HepG2 (cell line): ENCODE results near the gene LLGL1. TPM values are rescaled to one million over a fixed set of nuclear protein-coding genes. Genes with fewer than 3 reads are reported as not detected.
A peak's percentile ranks its signal among the peaks of the same experiment; 100 is the strongest.

Experiments used
- CREM ChIP-seq, 2 experiments: sonication (generic) in 1 of 2; formaldehyde crosslinking in 1 of 2; IDR thresholded peaks; 2 replicates each; pipeline versions ENCODE4 v1.4.0 to v1.6.1; 2016 to 2020; ENCODE audit warnings: antibody characterized with exemption in 1 of 2, mild to moderate bottlenecking in 1 of 2, missing genetic modification reagents in 1 of 2
- KMT2B ChIP-seq: IDR thresholded peaks from 2 replicates; pipeline ENCODE4 v1.6.1; 2016; ENCODE audit warnings: missing genetic modification reagents, missing compliant biosample characterization
- MED8 ChIP-seq: sonication (generic); formaldehyde crosslinking; IDR thresholded peaks from 2 replicates; pipeline ENCODE4 v1.8.1; 2023; ENCODE audit warnings: mild to moderate bottlenecking, missing genetic modification reagents; ENCODE audit not compliant: insufficient replicate concordance
- MLXIP ChIP-seq: sonication (generic); formaldehyde crosslinking; IDR thresholded peaks from 2 replicates; pipeline ENCODE4 v1.9.0; 2021; ENCODE audit warnings: missing genetic modification reagents, borderline replicate concordance
- NR2F6 ChIP-seq, 2 experiments: IDR thresholded peaks; 2 replicates each; pipeline ENCODE4 v1.6.1; 2016; ENCODE audit warnings: antibody characterized with exemption in 1 of 2, mild to moderate bottlenecking in 1 of 2
- POLR2AphosphoS2 ChIP-seq: IDR thresholded peaks from 2 replicates; pipeline ENCODE4 v1.6.1; 2011; ENCODE audit warnings: low read depth, low read length, improper control_type of control experiment
- POLR2AphosphoS5 ChIP-seq: IDR thresholded peaks from 2 replicates; pipeline ENCODE4 v1.6.1; 2012; ENCODE audit warnings: low read depth, low read length
- RFX3 ChIP-seq: IDR thresholded peaks from 2 replicates; pipeline ENCODE4 v1.6.1; 2016; ENCODE audit warnings: missing biosample characterization, missing genetic modification reagents
- SSRP1 ChIP-seq: IDR thresholded peaks from 2 replicates; pipeline ENCODE4 v1.6.1; 2016; ENCODE audit warnings: control low read depth
- ZNF142 ChIP-seq: sonication (generic); formaldehyde crosslinking; IDR thresholded peaks from 2 replicates; pipeline ENCODE4 v1.4.0; 2020; ENCODE audit warnings: missing genetic modification reagents
- ZNF326 ChIP-seq: sonication (generic); formaldehyde crosslinking; IDR thresholded peaks from 2 replicates; pipeline ENCODE4 v1.4.0; 2020; ENCODE audit warnings: missing genetic modification reagents, borderline replicate concordance
- ZNF672 ChIP-seq: sonication (generic); formaldehyde crosslinking; IDR thresholded peaks from 2 replicates; pipeline ENCODE4 v1.8.1; 2022; ENCODE audit warnings: missing genetic modification reagents
- polyA plus RNA-seq, 8 experiments: library from polyadenylated mRNA; depleted of rRNA in 3 of 8; stranded (reverse) in 7 of 8; unstranded in 1 of 8; fragments of >200 nt; fragmentation: Illumina TruSeq in 4 of 8; extraction: Trizol in 4 of 8; gene quantifications; 2 replicates each; pipeline versions ENCODE4 v1.2.1 to v1.2.3, GENCODE V29; 2011 to 2016; ENCODE audit warnings: low read depth in 4 of 8, missing spikeins in 1 of 8, mixed read lengths in 1 of 8; ENCODE audit not compliant: insufficient read depth in 1 of 8
- total RNA-seq, 5 experiments: library from RNA; depleted of rRNA; stranded (reverse); fragments of >200 nt; fragmentation: Illumina TruSeq; extraction: Trizol; gene quantifications; 2 replicates each; pipeline ENCODE4 v1.2.3, GENCODE V29; 2016; ENCODE audit warnings: low read depth in 1 of 5
- TF ChIP-seq, protein P1 (sequence below), 2 experiments: sonication (generic) in 1 of 2; formaldehyde crosslinking in 1 of 2; IDR thresholded peaks; 2 replicates each; pipeline versions ENCODE4 v1.4.0 to v1.6.1; 2016 to 2020; ENCODE audit warnings: borderline replicate concordance in 1 of 2, low read depth in 1 of 2, mild to moderate bottlenecking in 1 of 2, missing genetic modification reagents in 1 of 2

LLGL1 gene
- total and polyA plus RNA-seq, 2 of the 13 experiments (the other 11 are each of a cell fraction or from before 2014, with no cell fraction given), result 15.0 to 15.3 TPM

DNA sequence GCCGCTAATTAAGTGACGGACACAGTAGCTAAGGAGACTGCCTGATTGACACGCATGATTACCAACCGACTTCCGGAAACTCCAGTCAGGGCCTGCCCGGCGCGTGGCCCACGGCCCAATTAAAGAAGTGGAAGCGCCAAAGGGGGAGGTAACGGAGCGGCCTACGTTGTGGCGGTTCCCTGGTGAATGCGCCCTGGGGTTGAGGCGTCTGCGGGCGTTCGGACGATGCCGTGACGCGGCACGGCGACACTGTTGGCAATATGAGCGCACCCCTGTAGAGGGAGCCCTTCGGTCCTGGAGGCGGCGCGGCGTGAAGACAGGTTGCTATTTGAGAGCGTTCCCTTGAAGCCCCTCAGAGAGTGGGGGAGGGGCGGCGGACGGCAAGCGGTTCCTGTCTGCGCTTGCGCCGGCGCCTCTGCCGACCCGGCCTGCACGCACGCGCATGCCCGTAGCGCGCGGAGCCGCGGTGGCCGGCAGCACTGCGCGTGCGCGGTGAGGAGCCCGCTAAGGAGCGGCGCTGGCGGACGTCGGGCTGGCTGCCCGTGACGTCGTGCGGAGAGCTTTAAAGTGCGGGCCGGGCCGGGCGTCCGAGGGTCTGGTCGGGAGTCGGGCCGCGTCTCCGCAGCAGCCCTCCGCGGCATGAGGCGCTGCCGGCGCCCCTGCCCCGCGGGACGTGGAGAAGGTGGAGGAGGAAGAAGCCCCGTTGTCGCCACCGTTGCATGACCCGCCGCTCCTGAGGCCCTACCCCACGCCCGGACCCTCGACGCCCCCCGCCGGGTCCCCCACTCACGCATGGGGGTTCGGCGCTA, 41.9 kb upstream of the LLGL1 start, which contains the start of gene ALKBH5 (continued):
- no peak for TF ChIP-seq MLXIP (CRISPR knock-in tag)
- TF ChIP-seq SSRP1, result no peak
- TF ChIP-seq RFX3 (CRISPR knock-in tag), result peak; percentile 85
- TF ChIP-seq MED8 (CRISPR knock-in tag), result no peak
- TF ChIP-seq ZNF672 (CRISPR knock-in tag), result no peak
- no peak for TF ChIP-seq NR2F6 (IDR thresholded peaks at IDR 0.05)
- TF ChIP-seq NR2F6 (CRISPR knock-in tag; IDR thresholded peaks at IDR 0.05), result no peak
- TF ChIP-seq, protein P1, sequence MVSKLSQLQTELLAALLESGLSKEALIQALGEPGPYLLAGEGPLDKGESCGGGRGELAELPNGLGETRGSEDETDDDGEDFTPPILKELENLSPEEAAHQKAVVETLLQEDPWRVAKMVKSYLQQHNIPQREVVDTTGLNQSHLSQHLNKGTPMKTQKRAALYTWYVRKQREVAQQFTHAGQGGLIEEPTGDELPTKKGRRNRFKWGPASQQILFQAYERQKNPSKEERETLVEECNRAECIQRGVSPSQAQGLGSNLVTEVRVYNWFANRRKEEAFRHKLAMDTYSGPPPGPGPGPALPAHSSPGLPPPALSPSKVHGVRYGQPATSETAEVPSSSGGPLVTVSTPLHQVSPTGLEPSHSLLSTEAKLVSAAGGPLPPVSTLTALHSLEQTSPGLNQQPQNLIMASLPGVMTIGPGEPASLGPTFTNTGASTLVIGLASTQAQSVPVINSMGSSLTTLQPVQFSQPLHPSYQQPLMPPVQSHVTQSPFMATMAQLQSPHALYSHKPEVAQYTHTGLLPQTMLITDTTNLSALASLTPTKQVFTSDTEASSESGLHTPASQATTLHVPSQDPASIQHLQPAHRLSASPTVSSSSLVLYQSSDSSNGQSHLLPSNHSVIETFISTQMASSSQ (IDR thresholded peaks at IDR 0.05; ENCODE audit: low read depth), result no peak
- TF ChIP-seq, protein P1 (CRISPR knock-in tag; IDR thresholded peaks at IDR 0.05; ENCODE audit: borderline replicate concordance), result peak; percentile 47; the same call in 1 of the 2 replicates
- TF ChIP-seq POLR2AphosphoS5, result peak; percentile 64
- TF ChIP-seq POLR2AphosphoS2, result no peak
- TF ChIP-seq KMT2B (CRISPR knock-in tag), result peak; percentile 42; the same call in 1 of the 2 replicates
- TF ChIP-seq ZNF142 (CRISPR knock-in tag), result no peak; the same call in none of the 2 replicates
- TF ChIP-seq ZNF326 (CRISPR knock-in tag), result no peak
- TF ChIP-seq CREM (IDR thresholded peaks at IDR 0.05), result peak; percentile 85
- no peak for TF ChIP-seq CREM (CRISPR knock-in tag; IDR thresholded peaks at IDR 0.05)
